Measurements from ENCODE around the gene PPP1R9B. TPM values are rescaled to one million over a fixed set of nuclear protein-coding genes. Genes with fewer than 3 reads are reported as not detected.

Gene PPP1R9B
- total and polyA plus RNA-seq, 4 experiments from 2014 or later, result 0.48 to 99.7 (median 49.9) TPM

- H3K4me1 ChIP-seq (ENCODE audit: insufficient read depth, low read length), result no peaks in the 10 kb centered on the region
- intact Hi-C loops (cut with micrococcal nuclease), result no loop called here
- ChIA-PET CTCF (ENCODE audit: partially characterized antibody) (interaction anchor here (1.2 to 1.9 kb wide), 2 partner anchors 11 to 14 kb away, joined by 3 to 8 read pairs; no protein-coding TSS in a partner anchor), POLR2A (ENCODE audit: partially characterized antibody) (interaction anchor here (1.5 kb wide), 1 partner anchor 10 kb away, joined by 4 read pairs; no protein-coding TSS in a partner anchor)
- H3K27ac ChIP-seq (ENCODE audit: low read depth, low read length), result no peak overlapping the region
- Mint-ChIP-seq H3K27me3 (no peaks in the 10 kb centered on the region), H3K4me1 (no peaks in the 10 kb centered on the region), H3K9me3 (no peaks in the 10 kb centered on the region), H3K4me3 (no peak overlapping the region), H3K27ac (peak overlapping the region in 1 of 7 donors; percentile 70), H3K36me3 (peaks cover 8 to 41% of the 10 kb centered on the region in 2 donors)
- no peak for DNase-seq
- H3K36me3 ChIP-seq (ENCODE audit: insufficient read depth, low read length), result peaks cover 23% of the 10 kb centered on the region
- H3K9me3 ChIP-seq (ENCODE audit: control insufficient read depth in 1 of 2, low read length in 2 of 2), result no peaks in the 10 kb centered on the region
- no peaks in the 10 kb centered on the region for H3K27me3 ChIP-seq (ENCODE audit: insufficient read depth, low read length)
- H3K4me3 ChIP-seq (ENCODE audit: low read length in 2 of 2), result no peak overlapping the region
These were observed 42.6 kb downstream of the PPP1R9B start for GRCh38 chr17:50107790-50108414.

- Histone ChIP-seq H3K27ac (ENCODE audit: low read depth, low read length) (no peak overlapping the region), H3K27me3 (ENCODE audit: insufficient read depth, low read length) (no peaks in the 10 kb centered on the region), H3K36me3 (ENCODE audit: insufficient read depth, low read length) (peaks cover 23% of the 10 kb centered on the region), H3K4me1 (ENCODE audit: insufficient read depth, low read length) (no peaks in the 10 kb centered on the region), H3K9me3 (ENCODE audit: control insufficient read depth in 1 of 2, low read length in 2 of 2) (no peaks in the 10 kb centered on the region), H3K4me3 (ENCODE audit: low read length in 2 of 2) (no peak overlapping the region)
- Mint-ChIP-seq H3K4me1 (no peaks in the 10 kb centered on the region), H3K4me3 (no peak overlapping the region), H3K9me3 (no peaks in the 10 kb centered on the region), H3K27me3 (no peaks in the 10 kb centered on the region), H3K36me3 (peaks cover 8 to 41% of the 10 kb centered on the region in 2 donors), H3K27ac (no peak overlapping the region)
- ChIA-PET CTCF (ENCODE audit: partially characterized antibody) (interaction anchor here (0.8 to 4.1 kb wide), 2 partner anchors 13 to 63 kb away, joined by 3 to 15 read pairs; no protein-coding TSS in a partner anchor), POLR2A (ENCODE audit: partially characterized antibody) (interaction anchor here (1.5 kb wide), 1 partner anchor 9 kb away, joined by 4 read pairs; no protein-coding TSS in a partner anchor)
- intact Hi-C loops (cut with micrococcal nuclease), result no loop called here
- DNase-seq, result no peak
These were observed 43.9 kb downstream of the PPP1R9B start for GRCh38 chr17:50106393-50107131.

- POLR2A ChIA-PET (ENCODE audit: partially characterized antibody), result no interaction called here
- intact Hi-C loops (cut with micrococcal nuclease), result no loop called here
- no peaks in the 10 kb centered on the region for H3K9me3 Mint-ChIP-seq
These were observed 44.7 kb downstream of the PPP1R9B start for GRCh38 chr17:50105811-50106210.

GRCh38 chr17:50103941-50104340, 46.5 kb downstream of the PPP1R9B start:
- Histone ChIP-seq H3K27me3 (ENCODE audit: insufficient read depth, low read length) (no peaks in the 10 kb centered on the region), H3K4me1 (ENCODE audit: insufficient read depth, low read length) (peaks cover 2% of the 10 kb centered on the region), H3K27ac (ENCODE audit: low read depth, low read length) (no peak overlapping the region), H3K9me3 (ENCODE audit: control insufficient read depth in 1 of 2, low read length in 2 of 2) (no peaks in the 10 kb centered on the region), H3K36me3 (ENCODE audit: insufficient read depth, low read length) (peaks cover 25% of the 10 kb centered on the region), H3K4me3 (ENCODE audit: low read length in 2 of 2) (no peak overlapping the region)
- Mint-ChIP-seq H3K9me3 (no peaks in the 10 kb centered on the region), H3K4me3 (no peak overlapping the region), H3K27ac (no peak overlapping the region), H3K36me3 (peaks cover 18 to 45% of the 10 kb centered on the region in 2 donors), H3K4me1 (peaks cover 2 to 12% (median 7%) of the 10 kb centered on the region in 4 donors), H3K27me3 (no peaks in the 10 kb centered on the region)
- ChIA-PET POLR2A (ENCODE audit: partially characterized antibody) (interaction anchor here (0.8 kb wide), 1 partner anchor 8 kb away, joined by 3 read pairs; no protein-coding TSS in a partner anchor), CTCF (ENCODE audit: partially characterized antibody) (interaction anchor here (1.1 to 4.1 kb wide), 4 partner anchors 10 to 35 kb away, joined by 3 to 15 read pairs (median 6); no protein-coding TSS in a partner anchor)
- intact Hi-C loops (cut with micrococcal nuclease), result no loop called here
- no peak for DNase-seq

More at GRCh38 chr17:50105811-50106210, 44.7 kb downstream of the PPP1R9B start:
- Mint-ChIP-seq H3K36me3 (peaks cover 8 to 41% of the 10 kb centered on the region in 2 donors), H3K4me1 (no peaks in the 10 kb centered on the region), H3K27me3 (no peaks in the 10 kb centered on the region), H3K27ac (no peak overlapping the region), H3K4me3 (no peak overlapping the region)
- CTCF ChIA-PET (ENCODE audit: partially characterized antibody), result interaction anchor here (1.9 to 4.1 kb wide), 3 partner anchors 11 to 18 kb away, joined by 6 to 15 read pairs (median 6); no protein-coding TSS in a partner anchor
- H3K27ac ChIP-seq (ENCODE audit: low read depth, low read length), result no peak overlapping the region
- no peak overlapping the region for H3K4me3 ChIP-seq (ENCODE audit: low read length in 2 of 2)
- no peaks in the 10 kb centered on the region for H3K9me3 ChIP-seq (ENCODE audit: control insufficient read depth in 1 of 2, low read length in 2 of 2)
- H3K4me1 ChIP-seq (ENCODE audit: insufficient read depth, low read length), result no peaks in the 10 kb centered on the region
- no peaks in the 10 kb centered on the region for H3K27me3 ChIP-seq (ENCODE audit: insufficient read depth, low read length)
- DNase-seq, result no peak
- H3K36me3 ChIP-seq (ENCODE audit: insufficient read depth, low read length), result peaks cover 25% of the 10 kb centered on the region

- no peak overlapping the region for H3K4me3 ChIP-seq (ENCODE audit: low read length in 2 of 2)
- H3K27me3 ChIP-seq (ENCODE audit: insufficient read depth, low read length), result no peaks in the 10 kb centered on the region
- POLR2A ChIA-PET (ENCODE audit: partially characterized antibody), result no interaction called here
- Mint-ChIP-seq H3K36me3 (peaks cover 18 to 45% of the 10 kb centered on the region in 2 donors), H3K27me3 (no peaks in the 10 kb centered on the region), H3K4me3 (no peak overlapping the region), H3K27ac (peak overlapping the region in 3 of 7 donors; percentile 34 to 66 (median 46)), H3K9me3 (no peaks in the 10 kb centered on the region), H3K4me1 (peaks cover 5 to 18% (median 11%) of the 10 kb centered on the region in 4 donors)
- H3K36me3 ChIP-seq (ENCODE audit: insufficient read depth, low read length), result peaks cover 26% of the 10 kb centered on the region
- no peak for DNase-seq
- CTCF ChIA-PET (ENCODE audit: partially characterized antibody), result interaction anchor here (1.2 to 4.1 kb wide), 2 partner anchors 9 to 16 kb away, joined by 5 to 15 read pairs; no protein-coding TSS in a partner anchor
- intact Hi-C loops (cut with micrococcal nuclease), result no loop called here
- no peaks in the 10 kb centered on the region for H3K9me3 ChIP-seq (ENCODE audit: control insufficient read depth in 1 of 2, low read length in 2 of 2)
- H3K4me1 ChIP-seq (ENCODE audit: insufficient read depth, low read length), result peaks cover 2% of the 10 kb centered on the region
- H3K27ac ChIP-seq (ENCODE audit: low read depth, low read length), result no peak overlapping the region
These were observed 47.2 kb downstream of the PPP1R9B start for GRCh38 chr17:50103252-50103651.

GRCh38 chr17:50102164-50102991, 48.1 kb downstream of the PPP1R9B start:
- peaks cover 24% of the 10 kb centered on the region for H3K36me3 ChIP-seq (ENCODE audit: insufficient read depth, low read length)
- Mint-ChIP-seq H3K36me3 (peaks cover 18 to 39% of the 10 kb centered on the region in 2 donors), H3K27ac (no peak overlapping the region), H3K27me3 (no peaks in the 10 kb centered on the region), H3K4me1 (peaks cover 5 to 18% (median 12%) of the 10 kb centered on the region in 4 donors), H3K4me3 (no peak overlapping the region), H3K9me3 (no peaks in the 10 kb centered on the region)
- intact Hi-C loops (cut with micrococcal nuclease), result no loop called here
- H3K4me1 ChIP-seq (ENCODE audit: insufficient read depth, low read length), result peaks cover 2% of the 10 kb centered on the region
- CTCF ChIA-PET (ENCODE audit: partially characterized antibody), result interaction anchor here (0.6 to 1.2 kb wide), 2 partner anchors 12 to 15 kb away, joined by 4 to 5 read pairs; no protein-coding TSS in a partner anchor
- POLR2A ChIA-PET (ENCODE audit: partially characterized antibody), result no interaction called here
- H3K9me3 ChIP-seq (ENCODE audit: control insufficient read depth in 1 of 2, low read length in 2 of 2), result no peaks in the 10 kb centered on the region
- no peak overlapping the region for H3K4me3 ChIP-seq (ENCODE audit: low read length in 2 of 2)
- no peak for DNase-seq
- H3K27me3 ChIP-seq (ENCODE audit: insufficient read depth, low read length), result no peaks in the 10 kb centered on the region
- no peak overlapping the region for H3K27ac ChIP-seq (ENCODE audit: low read depth, low read length)

Data from CD4-positive, alpha-beta memory T cell (primary cell).